ENCODE data around the gene LACTB.
A peak's percentile ranks its signal among the peaks of the same experiment; 100 is the strongest.
"Not testable (repeated sequence)": the region's sequence is repeated elsewhere in the genome, so short reads cannot be mapped to it uniquely, and the experiment has no call there.

Gene LACTB

DNA sequence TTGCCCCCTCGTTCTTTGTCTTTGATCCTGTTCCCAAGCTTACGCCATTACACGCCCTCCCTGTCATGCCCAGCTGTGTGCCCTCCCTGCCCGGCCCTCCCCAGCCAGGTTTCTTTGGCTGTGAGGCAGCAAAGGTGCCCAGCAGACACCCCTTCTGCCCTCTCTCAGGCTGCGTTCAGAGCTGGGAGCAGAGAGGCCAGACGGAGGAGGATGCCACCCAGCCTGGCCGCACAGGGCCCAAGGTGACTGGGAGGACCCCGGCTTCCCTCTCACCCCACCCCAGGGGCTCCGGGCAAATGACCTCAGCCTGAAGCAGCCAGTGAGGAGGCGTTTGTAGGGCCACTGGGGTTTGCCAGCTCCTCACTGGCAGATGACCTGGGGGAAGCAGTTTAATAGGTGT, 30.8 kb upstream of the LACTB start:
- DNase-seq = no peak

DNA sequence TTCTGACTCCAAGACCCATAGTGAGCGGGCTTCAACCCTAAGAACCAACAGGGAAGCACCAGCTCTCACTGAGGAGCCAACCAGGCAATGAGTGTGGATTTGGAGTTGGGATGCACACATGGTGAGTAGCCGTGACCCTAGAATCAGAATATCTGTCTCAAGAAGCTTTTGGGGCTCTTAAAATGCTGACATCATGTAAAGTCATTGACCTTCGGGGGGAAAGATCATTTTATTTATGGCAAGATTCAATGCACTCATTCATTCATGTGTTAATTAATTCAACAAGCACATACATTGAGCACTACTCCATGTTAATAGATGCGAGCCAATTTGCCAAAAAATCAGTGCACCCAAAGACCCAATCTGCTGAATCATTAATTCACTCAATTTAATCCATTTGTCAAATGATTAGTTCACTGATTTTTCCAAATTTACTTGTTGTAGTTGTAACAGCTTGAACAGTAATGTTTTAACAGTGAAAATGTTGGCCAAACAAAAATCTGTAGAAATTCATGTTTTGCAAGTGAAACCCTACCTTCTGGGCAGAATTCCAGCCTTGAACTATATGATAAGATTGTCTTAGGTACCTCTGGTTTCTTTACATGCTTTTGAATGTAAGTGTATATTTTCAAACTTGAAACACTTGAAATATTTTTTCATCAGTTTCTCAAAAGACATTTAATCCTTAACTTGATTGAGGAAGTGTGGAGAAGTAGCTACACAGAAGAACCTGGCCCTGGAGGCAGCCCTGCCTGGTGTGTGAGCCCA, 29.8 kb upstream of the LACTB start:
- no peak for DNase-seq

DNA sequence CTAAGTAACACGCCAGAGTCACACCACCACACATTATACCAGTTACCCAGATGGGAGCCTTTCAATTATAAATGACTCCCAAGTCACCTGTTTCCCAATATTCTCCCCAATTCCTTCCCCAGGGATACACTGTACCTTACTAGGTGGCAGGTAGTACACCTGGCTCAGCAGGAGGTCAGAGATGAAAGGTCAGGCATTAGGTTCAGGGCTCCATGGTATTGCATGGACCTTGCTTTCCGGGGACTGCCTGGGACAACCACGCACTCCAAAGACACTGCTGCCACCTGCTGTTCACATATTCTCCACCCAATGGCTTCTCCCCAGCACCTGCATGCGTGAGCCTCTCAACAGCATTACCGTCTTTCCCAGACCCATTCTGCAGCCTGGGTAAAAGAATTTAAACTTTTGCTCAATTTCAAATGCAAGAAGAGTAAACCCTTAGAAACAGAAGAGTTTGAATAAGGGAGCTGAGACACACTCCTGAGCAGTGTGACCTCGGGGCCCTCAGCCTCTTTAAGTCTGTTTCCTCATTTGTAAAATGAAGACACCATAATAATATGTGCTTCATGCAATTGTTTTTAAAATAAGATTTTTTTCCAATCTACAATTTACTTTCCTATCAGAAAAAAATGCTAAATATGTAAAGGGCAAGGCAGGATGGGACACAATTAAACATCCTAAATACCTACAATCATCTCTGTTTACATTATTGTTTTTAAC, 28.0 kb upstream of the LACTB start:
- DNase-seq = peak; percentile 32

DNA sequence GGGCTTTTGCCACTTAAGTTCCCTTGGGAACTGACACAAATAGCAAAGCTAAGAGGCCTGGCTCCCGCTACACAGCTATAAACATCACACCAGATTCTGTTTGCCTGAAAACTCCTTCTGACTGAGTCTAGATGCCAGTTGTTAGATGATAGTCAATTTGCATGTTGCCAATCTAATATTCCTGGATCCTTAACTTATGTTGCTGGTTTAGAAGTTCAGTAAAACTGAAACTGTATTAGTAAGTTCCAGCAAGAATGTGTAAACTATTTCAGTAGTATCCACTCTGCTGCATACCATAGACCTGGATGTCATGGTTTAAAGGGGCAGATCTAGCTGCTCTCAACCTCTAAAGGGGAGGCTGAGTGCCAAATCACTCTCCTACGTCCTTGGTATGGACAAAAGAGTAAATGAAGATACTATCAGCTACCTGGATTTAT, 27.1 kb upstream of the LACTB start:
- no peak for DNase-seq

DNA sequence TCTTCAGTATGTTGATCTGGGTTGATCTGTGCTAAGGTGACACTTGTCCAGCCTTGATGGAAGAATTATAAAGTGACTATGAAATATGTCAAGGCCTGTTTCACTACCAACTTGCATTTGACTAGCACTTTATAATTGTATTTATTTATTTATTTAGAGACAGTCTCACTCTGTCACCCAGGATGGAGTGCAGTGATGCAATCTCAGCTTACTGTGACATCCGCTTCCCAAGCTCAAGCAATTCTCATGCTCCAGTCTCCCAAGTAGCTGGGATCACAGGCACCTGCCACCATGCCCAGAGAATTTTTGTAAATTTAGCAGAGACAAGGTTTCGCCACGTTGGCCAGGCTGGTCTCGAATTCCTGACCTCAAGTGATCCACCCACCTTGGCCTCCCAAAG, 25.5 kb upstream of the LACTB start:
- DNase-seq = no peak

DNA sequence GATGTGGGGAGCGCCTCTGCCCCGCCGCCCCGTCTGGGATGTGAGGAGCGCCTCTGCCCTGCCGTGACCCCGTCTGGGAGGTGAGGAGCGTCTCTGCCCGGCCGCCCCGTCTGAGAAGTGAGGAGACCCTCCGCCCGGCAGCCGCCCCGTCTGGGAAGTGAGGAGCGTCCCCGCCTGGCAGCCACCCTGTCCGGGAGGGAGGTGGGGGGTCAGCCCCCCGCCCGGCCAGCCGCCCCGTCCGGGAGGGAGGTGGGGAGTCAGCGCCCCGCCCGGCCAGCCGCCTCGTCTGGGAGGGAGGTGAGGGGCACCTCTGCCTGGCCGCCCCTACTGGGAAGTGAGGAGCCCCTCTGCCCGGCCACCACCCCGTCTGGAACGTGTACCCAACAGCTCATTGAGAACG, 22.8 kb upstream of the LACTB start:
- DNase-seq = not testable (repeated sequence)

DNA sequence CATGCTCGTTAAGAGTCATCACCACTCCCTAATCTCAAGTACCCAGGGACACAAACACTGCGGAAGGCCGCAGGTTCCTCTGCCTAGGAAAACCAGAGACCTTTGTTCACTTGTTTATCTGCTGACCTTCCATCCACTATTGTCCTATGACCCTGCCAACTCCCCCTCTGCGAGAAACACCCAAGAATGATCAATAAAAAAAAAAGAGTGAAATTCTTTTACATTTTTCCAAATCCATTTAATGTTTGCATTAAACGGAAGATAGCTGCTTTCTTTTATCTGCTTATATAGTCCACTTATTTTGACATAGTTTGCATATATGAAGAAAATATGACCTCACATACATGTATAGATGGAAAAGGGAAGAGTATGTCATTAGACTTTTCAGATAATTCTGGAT, 22.1 kb upstream of the LACTB start:
- not testable (repeated sequence) for DNase-seq

DNA sequence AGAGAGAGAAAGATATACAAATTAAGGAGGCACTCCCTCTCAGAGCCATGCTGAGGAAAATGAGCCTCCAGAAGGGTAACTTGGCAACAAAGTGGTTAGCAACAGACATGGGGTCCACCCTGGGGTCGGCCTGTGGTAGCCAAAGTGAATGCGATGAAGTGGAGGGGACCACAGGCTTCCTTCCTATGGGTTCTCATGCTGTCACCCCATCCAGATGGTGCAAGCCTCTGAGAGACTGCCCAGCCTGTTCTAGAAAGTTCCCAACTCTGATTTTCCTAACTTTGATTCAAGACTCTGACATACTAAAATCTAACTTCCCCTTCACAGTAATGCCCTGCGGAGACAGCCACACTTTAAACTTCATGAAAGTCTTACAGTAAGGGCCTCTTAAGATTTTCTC, 18.2 kb upstream of the LACTB start:
- no peak for DNase-seq

DNA sequence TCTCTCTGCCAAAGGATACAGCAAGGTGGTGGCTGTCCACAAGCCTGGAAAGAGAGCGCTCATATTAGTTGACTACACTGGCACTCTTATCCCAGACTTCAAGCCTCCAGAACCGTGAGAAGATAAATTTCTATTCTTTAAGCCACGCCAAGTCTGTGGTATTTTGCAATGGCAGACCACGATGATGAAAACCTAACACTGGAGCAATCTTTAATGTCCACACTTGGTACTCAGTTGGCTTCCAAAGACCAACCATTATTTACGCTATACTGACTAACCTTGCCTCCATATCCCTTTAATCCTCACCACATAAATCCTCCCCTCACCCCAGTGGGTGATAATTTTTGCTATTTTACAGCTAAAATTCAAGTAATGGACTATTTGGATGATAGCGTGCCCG, 16.9 kb upstream of the LACTB start:
- no peak for DNase-seq

DNA sequence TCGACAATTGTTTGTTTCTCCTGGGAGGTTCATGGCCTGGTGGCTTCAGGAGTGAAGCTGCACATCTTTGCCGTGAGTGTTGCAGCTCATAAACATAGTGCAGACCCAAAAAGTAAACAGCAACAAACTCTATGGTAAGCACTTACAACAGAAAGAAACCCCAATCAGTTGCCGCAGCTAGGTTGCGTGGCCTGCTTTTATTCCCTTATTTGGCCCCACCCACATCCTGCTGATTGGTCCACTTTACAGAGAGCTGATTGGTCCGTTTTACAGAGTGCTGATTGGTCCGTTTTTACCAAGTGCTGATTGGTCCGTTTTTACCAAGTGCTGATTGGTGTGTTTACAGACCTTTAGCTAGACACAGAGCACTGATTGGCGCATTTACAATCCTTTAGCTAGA, 16.3 kb upstream of the LACTB start:
- not testable (repeated sequence) for DNase-seq

DNA sequence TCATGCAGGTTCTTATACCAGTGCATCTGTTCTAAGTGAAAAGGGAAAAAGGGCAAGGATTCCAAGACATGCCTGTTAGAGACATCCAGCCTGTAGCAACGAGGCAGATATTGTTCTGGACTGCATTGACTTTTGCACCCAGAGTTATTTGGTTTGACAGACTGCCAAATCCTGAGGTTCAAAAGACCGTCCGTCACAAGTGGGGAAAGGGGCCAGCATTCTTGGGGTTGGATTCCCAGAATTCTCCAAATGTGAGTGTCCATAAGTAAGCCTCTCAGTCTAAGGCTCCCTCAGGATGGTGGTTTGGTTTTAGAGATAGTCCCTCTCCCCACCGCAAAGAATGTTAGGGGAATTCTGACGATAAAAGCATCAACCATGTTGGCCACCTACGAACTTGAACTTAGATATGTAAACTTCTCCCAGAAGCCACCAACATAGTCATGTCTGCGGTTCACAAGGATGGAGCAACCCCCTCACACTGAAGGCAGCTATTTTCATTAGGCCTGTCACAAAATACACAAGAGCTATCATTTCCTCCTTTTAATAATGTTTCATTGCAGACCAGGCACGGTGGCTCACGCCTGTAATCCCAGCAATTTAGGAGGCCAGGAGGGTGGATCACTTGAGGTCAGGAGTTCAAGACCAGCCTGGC, 13.6 kb upstream of the LACTB start:
- no peak for DNase-seq

DNA sequence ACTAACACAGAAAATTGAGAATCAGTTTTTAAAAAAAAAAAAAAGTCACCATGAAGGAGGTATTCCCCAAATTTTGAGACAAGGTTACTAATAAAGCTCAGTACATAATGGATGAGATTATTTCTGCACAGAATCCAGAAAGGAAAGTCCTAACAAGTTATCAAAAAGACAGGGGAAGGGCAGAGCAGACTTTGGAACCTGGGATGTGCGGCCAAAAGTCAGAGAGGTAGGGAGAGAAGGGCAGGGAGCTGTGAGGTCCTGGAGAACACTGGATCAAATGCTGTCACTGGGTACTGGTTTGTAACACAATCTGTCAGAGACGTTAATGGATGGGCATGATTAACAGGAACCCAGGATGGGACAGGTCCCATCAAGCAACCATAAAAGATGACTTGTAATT, 12.2 kb upstream of the LACTB start:
- DNase-seq = no peak

DNA sequence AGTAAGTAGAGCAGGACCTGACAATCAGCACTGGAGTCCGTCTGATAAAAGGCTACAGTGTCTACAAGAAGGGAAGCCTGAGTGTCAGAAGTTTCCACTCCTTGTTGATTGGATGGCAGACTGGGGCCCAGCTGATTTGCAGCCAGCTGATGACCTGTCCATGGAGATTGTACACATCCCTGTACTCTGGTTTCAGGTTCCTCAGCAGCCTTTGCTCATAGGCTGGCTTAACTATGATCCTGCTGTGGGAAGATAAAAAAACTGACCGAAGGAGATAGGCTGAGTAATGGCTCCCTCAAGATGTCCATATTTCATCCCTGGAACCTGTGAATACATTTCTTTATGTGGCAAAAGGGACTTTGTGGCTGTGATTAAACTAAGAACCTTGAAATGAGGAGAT, 11.7 kb upstream of the LACTB start:
- no peak for DNase-seq

DNA sequence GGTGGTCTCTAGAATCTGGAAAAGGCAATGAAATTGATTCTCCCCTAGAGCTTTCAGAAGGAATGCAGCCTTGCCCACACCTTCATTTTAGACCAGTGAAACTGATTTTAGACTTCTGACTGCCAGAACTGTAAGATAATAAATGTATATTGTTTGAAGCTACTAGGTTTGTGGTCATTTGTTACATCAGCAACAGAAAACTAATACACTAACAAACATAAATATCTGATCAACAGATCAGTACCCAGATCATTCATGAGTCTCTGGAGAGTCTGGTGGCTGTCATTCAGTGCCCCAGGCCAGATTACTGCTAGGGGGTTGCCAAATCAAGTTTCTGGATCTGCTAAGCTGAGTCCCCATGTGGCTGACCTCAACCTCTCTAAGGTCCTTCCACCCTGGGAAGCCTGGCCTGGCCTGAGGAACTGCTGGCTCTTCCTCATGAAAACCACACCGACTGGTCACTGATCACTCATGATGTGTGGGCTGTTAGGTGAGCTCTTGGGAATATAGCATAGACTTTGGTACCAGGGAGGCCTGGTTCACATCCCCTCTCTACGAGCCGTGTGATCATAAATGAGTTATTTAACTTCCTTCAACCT, 11.1 kb upstream of the LACTB start:
- no peak for DNase-seq

DNA sequence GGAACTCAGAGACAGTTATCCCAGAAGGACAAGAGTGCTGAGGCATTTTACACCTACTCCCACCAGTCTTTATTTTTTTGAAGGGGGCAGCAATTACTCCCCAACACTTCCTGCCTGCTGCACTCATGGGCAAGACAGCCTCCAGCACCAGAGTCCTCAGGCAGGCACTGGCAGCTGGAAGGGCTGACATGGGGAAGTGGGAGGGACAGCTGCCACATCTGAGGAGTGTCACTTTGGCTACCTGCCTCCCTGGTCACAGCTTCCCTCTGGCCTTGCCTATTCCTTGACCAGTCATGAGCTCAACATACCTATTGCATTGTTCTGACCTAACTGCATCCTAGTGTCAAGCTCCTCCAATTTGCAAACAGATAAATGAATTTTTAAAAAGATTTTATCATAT, 10.2 kb upstream of the LACTB start:
- DNase-seq = no peak

DNA sequence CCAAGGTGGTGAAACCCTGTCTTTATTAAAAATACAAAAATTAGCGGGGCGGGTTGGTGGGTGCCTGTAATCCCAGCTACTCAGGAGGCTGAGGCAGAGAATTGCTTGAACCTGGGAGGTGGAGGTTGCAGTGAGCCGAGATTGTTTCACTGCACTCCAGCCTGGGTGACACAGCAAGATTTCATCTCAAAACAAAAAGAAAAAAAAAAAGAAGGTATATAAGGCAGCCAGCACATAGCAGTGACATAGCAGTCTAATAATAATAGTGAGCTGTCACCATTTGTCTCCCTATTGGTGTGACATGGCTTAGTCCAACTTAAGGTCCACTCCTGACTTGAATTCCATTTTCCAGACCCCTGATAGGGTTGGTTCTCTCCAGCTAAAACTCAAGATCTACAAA, 8.8 kb upstream of the LACTB start:
- no peak for DNase-seq

DNA sequence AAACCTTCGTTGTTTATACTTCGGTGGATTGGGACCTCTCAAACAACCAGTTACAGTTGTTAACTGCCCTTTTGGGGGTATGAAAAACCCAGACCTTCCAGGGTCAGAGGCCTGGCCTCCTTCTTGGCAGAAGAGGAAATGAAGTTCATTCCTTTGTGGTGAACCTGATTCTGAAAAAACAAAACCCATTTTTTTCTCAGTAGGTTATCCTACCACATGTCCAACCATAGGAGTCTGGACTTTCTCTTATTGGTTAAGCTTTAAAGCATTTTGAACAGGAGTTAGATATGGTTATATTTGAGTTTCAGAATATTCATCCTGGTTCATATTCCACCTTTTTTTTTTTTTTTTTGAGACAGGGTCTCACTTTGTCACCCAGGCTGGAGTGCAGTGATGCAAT, 7.2 kb upstream of the LACTB start:
- DNase-seq = no peak

DNA sequence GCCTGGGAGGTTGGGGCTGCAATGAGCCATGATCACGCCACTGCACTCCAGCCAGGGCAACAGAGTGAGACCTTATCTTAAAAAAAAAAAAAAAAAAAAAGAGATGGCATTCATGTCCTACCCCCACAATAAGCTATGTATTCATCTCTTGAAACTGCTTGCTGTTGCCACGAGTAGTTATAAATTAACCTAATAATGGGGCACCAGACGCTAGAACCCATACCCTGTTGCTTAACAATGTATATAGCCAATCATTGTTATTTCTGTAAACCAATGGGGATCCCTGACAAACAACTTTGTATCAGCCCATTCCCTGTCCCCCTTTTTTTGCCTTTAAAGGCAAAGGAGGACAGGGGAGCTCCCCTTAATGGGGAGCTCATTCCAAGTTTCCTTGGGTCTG, 2.8 kb upstream of the LACTB start:
- no peak for DNase-seq

DNA sequence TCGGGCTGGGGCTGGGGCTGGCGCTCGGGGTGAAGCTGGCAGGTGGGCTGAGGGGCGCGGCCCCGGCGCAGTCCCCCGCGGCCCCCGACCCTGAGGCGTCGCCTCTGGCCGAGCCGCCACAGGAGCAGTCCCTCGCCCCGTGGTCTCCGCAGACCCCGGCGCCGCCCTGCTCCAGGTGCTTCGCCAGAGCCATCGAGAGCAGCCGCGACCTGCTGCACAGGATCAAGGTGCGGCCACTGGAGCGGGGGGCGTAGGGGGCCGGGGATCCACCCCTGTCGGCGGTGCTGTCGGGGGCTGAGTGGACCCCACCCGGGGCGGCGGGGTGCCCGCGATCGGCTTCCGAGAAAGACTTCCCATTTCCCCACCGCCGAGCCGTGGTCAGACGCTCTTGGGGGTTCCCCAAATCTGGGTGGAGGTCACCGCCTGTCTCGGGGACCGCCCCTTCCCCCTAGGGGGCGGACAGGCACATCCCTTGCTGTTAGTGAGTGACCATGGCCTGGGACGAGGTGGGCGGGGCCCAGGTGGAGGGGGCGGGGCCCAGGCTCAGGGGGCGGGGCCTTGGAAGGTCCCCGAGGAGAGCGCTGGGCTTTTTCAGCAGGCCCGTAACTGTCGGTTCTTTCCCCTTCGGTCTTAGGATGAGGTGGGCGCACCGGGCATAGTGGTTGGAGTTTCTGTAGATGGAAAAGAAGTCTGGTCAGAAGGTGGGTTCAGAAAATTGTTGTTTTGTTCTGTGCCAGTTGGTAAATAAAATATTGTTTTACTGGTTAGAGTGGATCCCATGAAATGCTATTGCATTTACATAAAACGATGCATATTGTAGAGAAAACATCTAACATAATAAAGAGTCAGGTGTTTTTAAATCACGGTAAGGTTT, 578 bp downstream of the LACTB start:
- DNase-seq = no peak

DNA sequence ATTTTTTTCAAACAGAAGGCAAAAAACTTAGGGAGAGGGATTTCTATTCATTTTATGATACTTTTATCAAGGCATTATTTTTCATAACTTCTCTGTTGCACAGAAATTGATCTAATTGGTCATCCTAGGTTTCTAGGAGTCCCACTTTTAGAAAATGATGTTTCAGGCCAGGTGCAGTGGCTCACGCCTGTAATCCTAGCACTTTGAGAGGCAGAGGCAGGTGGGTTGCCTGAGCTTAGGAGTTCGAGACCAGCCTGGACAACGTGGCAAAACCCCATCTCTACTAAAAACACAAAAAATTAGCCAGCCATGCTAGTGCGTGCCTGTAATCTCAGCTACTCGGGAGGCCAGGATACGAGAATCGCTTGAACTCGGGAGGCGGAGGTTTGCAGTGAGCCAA, 2.8 kb downstream of the LACTB start:
- no peak for DNase-seq

DNA sequence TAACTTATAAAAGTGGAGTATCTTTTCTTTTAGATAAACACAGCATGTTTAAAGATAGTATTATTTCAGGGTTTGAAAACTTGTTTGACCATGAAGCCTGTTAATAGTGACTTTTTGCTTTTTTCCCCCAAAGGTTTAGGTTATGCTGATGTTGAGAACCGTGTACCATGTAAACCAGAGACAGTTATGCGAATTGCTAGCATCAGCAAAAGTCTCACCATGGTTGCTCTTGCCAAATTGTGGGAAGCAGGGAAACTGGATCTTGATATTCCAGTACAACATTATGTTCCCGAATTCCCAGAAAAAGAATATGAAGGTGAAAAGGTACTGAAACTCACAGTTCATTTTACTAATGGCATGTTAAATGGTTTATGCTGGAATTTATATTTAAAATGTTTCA, 5.1 kb downstream of the LACTB start:
- DNase-seq = no peak

DNA sequence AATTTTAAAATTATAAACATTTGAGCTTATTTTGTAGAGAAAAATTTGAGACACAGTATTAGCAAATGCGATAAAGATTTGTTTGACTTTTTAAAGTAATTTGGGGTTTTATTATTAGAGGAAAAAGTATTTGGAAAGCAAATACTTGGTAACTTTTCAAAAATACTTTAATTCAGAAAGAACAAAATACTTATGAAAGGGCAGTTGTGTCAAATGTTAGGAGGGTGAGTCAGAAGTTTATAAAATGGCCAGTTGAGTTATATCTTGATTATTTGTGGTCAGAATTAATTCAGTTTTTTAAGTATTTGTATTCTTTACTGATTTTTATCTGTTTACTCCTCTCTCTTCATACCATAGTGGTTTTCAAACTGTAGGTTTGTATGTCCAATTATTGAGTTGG, 12.1 kb downstream of the LACTB start:
- no peak for DNase-seq
